ENCODE results near the gene CDK4. TPM values are rescaled to one million over a fixed set of nuclear protein-coding genes. Genes with fewer than 3 reads are reported as not detected.

CDK4 gene
- polyA plus RNA-seq, 1 donor (not counting 4 experiments of a cell fraction or from before 2014, with no cell fraction given), result 146 TPM

GRCh38 chr12:57762463-57762862 lies 10.4 kb upstream of the CDK4 start:
- peaks cover 7% of the 10 kb centered on the region for H4K20me1 ChIP-seq (ENCODE audit: control insufficient read depth, extremely low read depth, insufficient read depth, low read length)
- H3K4me1 ChIP-seq (ENCODE audit: control insufficient read depth, extremely low read depth, insufficient read depth, low read length), result peaks cover 24% of the 10 kb centered on the region
- H3K27me3 ChIP-seq (ENCODE audit: control insufficient read depth, extremely low read depth, insufficient read depth, low read length), result no peaks in the 10 kb centered on the region
- peak overlapping the region in 1 of 3 experiments; percentile 21 for H3K4me3 ChIP-seq (ENCODE audit: control insufficient read depth in 2 of 3, extremely low read depth in 1 of 3, insufficient read depth in 2 of 3, low read depth in 1 of 3, low read length in 3 of 3)
- no peak for TF ChIP-seq EZH2 (IDR thresholded peaks at IDR 0.05; ENCODE audit: low read length)
- TF ChIP-seq CTCF (optimal IDR thresholded peaks at IDR 0.05 in 1 of 3, IDR thresholded peaks at IDR 0.05 in 1 of 3, conservative IDR thresholded peaks at IDR 0.05 in 1 of 3; ENCODE audit: extremely low read depth in 1 of 3, insufficient read depth in 2 of 3, low read length in 3 of 3), result no peak
- dilution Hi-C loops (cut with MboI; ENCODE audit: extremely low pct_ligation_motif_present, low sequenced_read_pairs), result no loop called here
- DNase-seq (ENCODE audit: low read depth, low spot score) (no peak), FAIRE-seq (no peak)
- H3K9ac ChIP-seq (ENCODE audit: control insufficient read depth, extremely low read depth, insufficient read depth, low read length), result no peak overlapping the region
- H3K4me2 ChIP-seq (ENCODE audit: control insufficient read depth, extremely low read depth, insufficient read depth, low read depth, low read length), result peak overlapping the region; percentile 29
- H3K27ac ChIP-seq (ENCODE audit: control insufficient read depth, insufficient read depth, low read length), result no peak overlapping the region
- H3K9me1 ChIP-seq (ENCODE audit: control insufficient read depth, extremely low read depth, insufficient read depth, low read length), result no peaks in the 10 kb centered on the region
- peaks cover 50% of the 10 kb centered on the region for H3K79me2 ChIP-seq (ENCODE audit: control insufficient read depth, insufficient read depth, low read length)
- H3K36me3 ChIP-seq (ENCODE audit: control insufficient read depth in 2 of 2, extremely low read depth in 1 of 2, insufficient read depth in 2 of 2, low read length in 2 of 2), result peaks cover 35 to 55% of the 10 kb centered on the region in 2 experiments
- no peak overlapping the region for H2AFZ ChIP-seq (ENCODE audit: control insufficient read depth, low read length)
- no peaks in the 10 kb centered on the region for H3K9me3 ChIP-seq (ENCODE audit: control insufficient read depth, low read depth, low read length)

- Histone ChIP-seq H3K4me2 (ENCODE audit: control insufficient read depth, extremely low read depth, insufficient read depth, low read depth, low read length) (no peak overlapping the region), H3K9ac (ENCODE audit: control insufficient read depth, extremely low read depth, insufficient read depth, low read length) (no peak overlapping the region), H4K20me1 (ENCODE audit: control insufficient read depth, extremely low read depth, insufficient read depth, low read length) (peaks cover 7% of the 10 kb centered on the region), H3K4me1 (ENCODE audit: control insufficient read depth, extremely low read depth, insufficient read depth, low read length) (peaks cover 22% of the 10 kb centered on the region), H3K36me3 (ENCODE audit: control insufficient read depth in 2 of 2, extremely low read depth in 1 of 2, insufficient read depth in 2 of 2, low read length in 2 of 2) (peaks cover 35 to 55% of the 10 kb centered on the region in 2 experiments), H3K9me1 (ENCODE audit: control insufficient read depth, extremely low read depth, insufficient read depth, low read length) (no peaks in the 10 kb centered on the region), H2AFZ (ENCODE audit: control insufficient read depth, low read length) (no peak overlapping the region), H3K79me2 (ENCODE audit: control insufficient read depth, insufficient read depth, low read length) (peaks cover 40% of the 10 kb centered on the region), H3K9me3 (ENCODE audit: control insufficient read depth, low read depth, low read length) (no peaks in the 10 kb centered on the region), H3K27ac (ENCODE audit: control insufficient read depth, insufficient read depth, low read length) (no peak overlapping the region), H3K4me3 (ENCODE audit: control insufficient read depth in 2 of 3, extremely low read depth in 1 of 3, insufficient read depth in 2 of 3, low read depth in 1 of 3, low read length in 3 of 3) (no peak overlapping the region), H3K27me3 (ENCODE audit: control insufficient read depth, extremely low read depth, insufficient read depth, low read length) (no peaks in the 10 kb centered on the region)
- TF ChIP-seq EZH2 (IDR thresholded peaks at IDR 0.05; ENCODE audit: low read length), result no peak
- TF ChIP-seq CTCF (optimal IDR thresholded peaks at IDR 0.05 in 1 of 3, IDR thresholded peaks at IDR 0.05 in 1 of 3, conservative IDR thresholded peaks at IDR 0.05 in 1 of 3; ENCODE audit: extremely low read depth in 1 of 3, insufficient read depth in 2 of 3, low read length in 3 of 3), result no peak
- DNase-seq (ENCODE audit: low read depth, low spot score) (no peak), FAIRE-seq (no peak)
- dilution Hi-C loops (cut with MboI; ENCODE audit: extremely low pct_ligation_motif_present, low sequenced_read_pairs), result no loop called here
These were observed 9.4 kb upstream of the CDK4 start for GRCh38 chr12:57761391-57761998.
